Measurements from ENCODE around the gene GLCCI1.

The GLCCI1 gene

GRCh38 chr7:8082762-8083161, 114.2 kb downstream of the GLCCI1 start:
- no peaks in the 10 kb centered on the region for H3K27me3 ChIP-seq (ENCODE audit: control insufficient read depth in 1 of 2, insufficient read depth in 1 of 2, low read length in 2 of 2)
- peaks cover 4% of the 10 kb centered on the region for H3K79me1 ChIP-seq (replicated peaks; ENCODE audit: low read length, poor library complexity, severe bottlenecking)
- no peak overlapping the region for H2BK12ac ChIP-seq (ENCODE audit: low read length in 2 of 2)
- no peak overlapping the region for H3K4ac ChIP-seq (ENCODE audit: low read depth in 1 of 2, low read length in 2 of 2)
- no peak overlapping the region for H4K91ac ChIP-seq (ENCODE audit: low read length)
- no peak overlapping the region for H2BK5ac ChIP-seq (ENCODE audit: low read depth, low read length, poor library complexity, severe bottlenecking)
- H3K14ac ChIP-seq (ENCODE audit: low read length in 2 of 2) = no peak overlapping the region
- no peak for DNase-seq
- WGBS = 100% methylated on average over 2 of the region's 2 CpGs
- H3K4me3 ChIP-seq (ENCODE audit: insufficient read depth in 1 of 2, low read depth in 1 of 2, low read length in 2 of 2) = no peak overlapping the region
- H3K27ac ChIP-seq (ENCODE audit: low read length, poor library complexity, severe bottlenecking) = no peak overlapping the region
- no peak overlapping the region for H3K23ac ChIP-seq (ENCODE audit: low read length in 2 of 2)
- H2BK15ac ChIP-seq (ENCODE audit: low read depth, poor library complexity, severe bottlenecking) = no peak overlapping the region
- no peaks in the 10 kb centered on the region for H3K9me3 ChIP-seq (ENCODE audit: control insufficient read depth, low read length)
- H3K36me3 ChIP-seq (ENCODE audit: control insufficient read depth in 1 of 2, insufficient read depth in 2 of 2, low read depth in 1 of 2, low read length in 2 of 2) = peaks cover 0 to 4% of the 10 kb centered on the region in 2 experiments
- H3K4me2 ChIP-seq (ENCODE audit: low read length, poor library complexity, severe bottlenecking) = no peak overlapping the region
- no peak overlapping the region for H2BK120ac ChIP-seq (ENCODE audit: low read depth, low read length)
- no peak overlapping the region for H3K9ac ChIP-seq (ENCODE audit: low read length)
- H4K8ac ChIP-seq (ENCODE audit: low read length) = no peak overlapping the region
- no peak overlapping the region for H2AK5ac ChIP-seq (ENCODE audit: low read length, severe bottlenecking)
- no peaks in the 10 kb centered on the region for H3K4me1 ChIP-seq (ENCODE audit: control insufficient read depth, insufficient read depth, low read depth, low read length)
- H3K18ac ChIP-seq (ENCODE audit: low read depth in 1 of 2, low read length in 2 of 2) = no peak overlapping the region
- no peak overlapping the region for H2AFZ ChIP-seq (ENCODE audit: low read depth, low read length)

- H3K4me1 ChIP-seq (ENCODE audit: control insufficient read depth, insufficient read depth, low read depth, low read length) = no peaks in the 10 kb centered on the region
Measured at GRCh38 chr7:8084836-8085235, 116.2 kb downstream of the GLCCI1 start.

GRCh38 chr7:8085420-8085819, 116.8 kb downstream of the GLCCI1 start:
- no CpG with 5 or more reads among the region's 3 CpGs for WGBS
- no peak overlapping the region for H3K4me3 ChIP-seq (ENCODE audit: insufficient read depth in 1 of 2, low read depth in 1 of 2, low read length in 2 of 2)

More at GRCh38 chr7:8084836-8085235, 116.2 kb downstream of the GLCCI1 start:
- Histone ChIP-seq H3K23ac (ENCODE audit: low read length in 2 of 2) (no peak overlapping the region), H3K4me2 (ENCODE audit: low read length, poor library complexity, severe bottlenecking) (no peak overlapping the region), H3K9me3 (ENCODE audit: control insufficient read depth, low read length) (no peaks in the 10 kb centered on the region), H2AK5ac (ENCODE audit: low read length, severe bottlenecking) (no peak overlapping the region), H3K14ac (ENCODE audit: low read length in 2 of 2) (no peak overlapping the region), H2BK5ac (ENCODE audit: low read depth, low read length, poor library complexity, severe bottlenecking) (no peak overlapping the region), H4K91ac (ENCODE audit: low read length) (no peak overlapping the region), H3K27ac (ENCODE audit: low read length, poor library complexity, severe bottlenecking) (no peak overlapping the region), H2AFZ (ENCODE audit: low read depth, low read length) (no peak overlapping the region), H4K8ac (ENCODE audit: low read length) (no peak overlapping the region), H2BK12ac (ENCODE audit: low read length in 2 of 2) (no peak overlapping the region), H3K27me3 (ENCODE audit: control insufficient read depth in 1 of 2, insufficient read depth in 1 of 2, low read length in 2 of 2) (no peaks in the 10 kb centered on the region), H3K9ac (ENCODE audit: low read length) (no peak overlapping the region), H3K4ac (ENCODE audit: low read depth in 1 of 2, low read length in 2 of 2) (no peak overlapping the region), H2BK120ac (ENCODE audit: low read depth, low read length) (no peak overlapping the region), H2BK15ac (ENCODE audit: low read depth, poor library complexity, severe bottlenecking) (no peak overlapping the region), H3K36me3 (ENCODE audit: control insufficient read depth in 1 of 2, insufficient read depth in 2 of 2, low read depth in 1 of 2, low read length in 2 of 2) (peaks cover 0 to 4% of the 10 kb centered on the region in 2 experiments), H3K18ac (ENCODE audit: low read depth in 1 of 2, low read length in 2 of 2) (no peak overlapping the region), H3K79me1 (replicated peaks; ENCODE audit: low read length, poor library complexity, severe bottlenecking) (peaks cover 4% of the 10 kb centered on the region), H3K4me3 (ENCODE audit: insufficient read depth in 1 of 2, low read depth in 1 of 2, low read length in 2 of 2) (no peak overlapping the region)
- no peak for DNase-seq
- WGBS = no CpG with 5 or more reads among the region's 5 CpGs

GRCh38 chr7:8086239-8086638, 117.6 kb downstream of the GLCCI1 start:
- Histone ChIP-seq H3K79me1 (replicated peaks; ENCODE audit: low read length, poor library complexity, severe bottlenecking) (peaks cover 2% of the 10 kb centered on the region), H3K4me3 (ENCODE audit: insufficient read depth in 1 of 2, low read depth in 1 of 2, low read length in 2 of 2) (no peak overlapping the region), H3K18ac (ENCODE audit: low read depth in 1 of 2, low read length in 2 of 2) (no peak overlapping the region), H3K4me2 (ENCODE audit: low read length, poor library complexity, severe bottlenecking) (no peak overlapping the region), H3K23ac (ENCODE audit: low read length in 2 of 2) (no peak overlapping the region), H3K9ac (ENCODE audit: low read length) (no peak overlapping the region), H2BK5ac (ENCODE audit: low read depth, low read length, poor library complexity, severe bottlenecking) (no peak overlapping the region), H4K8ac (ENCODE audit: low read length) (no peak overlapping the region), H3K36me3 (ENCODE audit: control insufficient read depth in 1 of 2, insufficient read depth in 2 of 2, low read depth in 1 of 2, low read length in 2 of 2) (peaks cover 0 to 4% of the 10 kb centered on the region in 2 experiments), H4K91ac (ENCODE audit: low read length) (no peak overlapping the region), H2AK5ac (ENCODE audit: low read length, severe bottlenecking) (no peak overlapping the region), H3K14ac (ENCODE audit: low read length in 2 of 2) (no peak overlapping the region), H2BK15ac (ENCODE audit: low read depth, poor library complexity, severe bottlenecking) (no peak overlapping the region), H3K4ac (ENCODE audit: low read depth in 1 of 2, low read length in 2 of 2) (no peak overlapping the region), H3K9me3 (ENCODE audit: control insufficient read depth, low read length) (no peaks in the 10 kb centered on the region), H2BK12ac (ENCODE audit: low read length in 2 of 2) (no peak overlapping the region), H3K27me3 (ENCODE audit: control insufficient read depth in 1 of 2, insufficient read depth in 1 of 2, low read length in 2 of 2) (no peaks in the 10 kb centered on the region), H2AFZ (ENCODE audit: low read depth, low read length) (no peak overlapping the region), H2BK120ac (ENCODE audit: low read depth, low read length) (no peak overlapping the region), H3K4me1 (ENCODE audit: control insufficient read depth, insufficient read depth, low read depth, low read length) (no peaks in the 10 kb centered on the region), H3K27ac (ENCODE audit: low read length, poor library complexity, severe bottlenecking) (no peak overlapping the region)
- no peak for DNase-seq
- 89% methylated on average over 6 of the region's 6 CpGs for WGBS

More at GRCh38 chr7:8085420-8085819, 116.8 kb downstream of the GLCCI1 start:
- H3K79me1 ChIP-seq (replicated peaks; ENCODE audit: low read length, poor library complexity, severe bottlenecking) = peaks cover 4% of the 10 kb centered on the region
- H3K36me3 ChIP-seq (ENCODE audit: control insufficient read depth in 1 of 2, insufficient read depth in 2 of 2, low read depth in 1 of 2, low read length in 2 of 2) = peaks cover 0 to 4% of the 10 kb centered on the region in 2 experiments
- H2AFZ ChIP-seq (ENCODE audit: low read depth, low read length) = no peak overlapping the region
- no peaks in the 10 kb centered on the region for H3K4me1 ChIP-seq (ENCODE audit: control insufficient read depth, insufficient read depth, low read depth, low read length)
- no peak overlapping the region for H2BK5ac ChIP-seq (ENCODE audit: low read depth, low read length, poor library complexity, severe bottlenecking)
- H4K8ac ChIP-seq (ENCODE audit: low read length) = no peak overlapping the region
- no peak overlapping the region for H3K4me2 ChIP-seq (ENCODE audit: low read length, poor library complexity, severe bottlenecking)
- H2BK120ac ChIP-seq (ENCODE audit: low read depth, low read length) = no peak overlapping the region
- no peak overlapping the region for H3K27ac ChIP-seq (ENCODE audit: low read length, poor library complexity, severe bottlenecking)
- no peak overlapping the region for H3K18ac ChIP-seq (ENCODE audit: low read depth in 1 of 2, low read length in 2 of 2)
- no peak overlapping the region for H2BK15ac ChIP-seq (ENCODE audit: low read depth, poor library complexity, severe bottlenecking)
- no peak overlapping the region for H2BK12ac ChIP-seq (ENCODE audit: low read length in 2 of 2)
- no peak for DNase-seq
- H3K9ac ChIP-seq (ENCODE audit: low read length) = no peak overlapping the region
- H3K4ac ChIP-seq (ENCODE audit: low read depth in 1 of 2, low read length in 2 of 2) = no peak overlapping the region
- no peaks in the 10 kb centered on the region for H3K9me3 ChIP-seq (ENCODE audit: control insufficient read depth, low read length)
- H3K14ac ChIP-seq (ENCODE audit: low read length in 2 of 2) = no peak overlapping the region
- no peaks in the 10 kb centered on the region for H3K27me3 ChIP-seq (ENCODE audit: control insufficient read depth in 1 of 2, insufficient read depth in 1 of 2, low read length in 2 of 2)
- H4K91ac ChIP-seq (ENCODE audit: low read length) = no peak overlapping the region
- no peak overlapping the region for H3K23ac ChIP-seq (ENCODE audit: low read length in 2 of 2)
- no peak overlapping the region for H2AK5ac ChIP-seq (ENCODE audit: low read length, severe bottlenecking)
